HEK293 (cell line): Measurements from ENCODE around the gene COX19.
A peak's percentile ranks its signal among the peaks of the same experiment; 100 is the strongest.

Experiments used
- CTCF ChIA-PET: fragments of 350-600 bp; formaldehyde crosslinking; extraction: SDS; loops from one replicate; lab custom pipeline; 2021; ENCODE audit warnings: antibody characterized with exemption; lab: Yijun Ruan, JAX
- POLR2A ChIA-PET: fragments of 300-600 bp; formaldehyde crosslinking; extraction: SDS; loops from one replicate; lab custom pipeline; 2020; ENCODE audit warnings: antibody characterized with exemption, inconsistent platforms; lab: Yijun Ruan, JAX
- H3K27ac ChIP-seq: fragments of 200-500 bp; sonication (Bioruptor generic); 2 replicates; pipeline ENCODE4 v1.5.1; 2014; ENCODE audit warnings: low read depth, low read length, control low read depth, inconsistent platforms; ENCODE audit errors: extremely low read depth
- H3K36me3 ChIP-seq, 2 experiments: fragments of 200-500 bp in 1 of 2; sonication (Bioruptor generic) in 1 of 2; 1 replicate in 1 of 2; 2 replicates in 1 of 2; pipeline ENCODE4 v1.5.1; 2014 to 2017; ENCODE audit warnings: inconsistent platforms in 2 of 2, low read length in 2 of 2; ENCODE audit not compliant: control insufficient read depth in 2 of 2, insufficient read depth in 1 of 2
- H3K4me1 ChIP-seq: fragments of 200-500 bp; sonication (Bioruptor generic); 2 replicates; pipeline ENCODE4 v1.5.1; 2014; ENCODE audit warnings: mild to moderate bottlenecking, low read length, inconsistent platforms; ENCODE audit not compliant: control insufficient read depth, insufficient read depth
- H3K4me3 ChIP-seq: 2 replicates; pipeline ENCODE4 v1.5.1; 2011; ENCODE audit warnings: low read depth, mild to moderate bottlenecking, control low read depth, low read length, moderate library complexity
- H3K9me3 ChIP-seq: fragments of 200-500 bp; sonication (Bioruptor generic); 2 replicates; pipeline ENCODE4 v1.5.1; 2014; ENCODE audit warnings: low read depth, low read length, inconsistent platforms; ENCODE audit not compliant: control insufficient read depth, insufficient read depth
- EGR2 ChIP-seq: fragments of 450-650 bp; formaldehyde crosslinking; IDR thresholded peaks from 2 replicates; pipeline ENCODE4 v1.5.1; 2016; ENCODE audit warnings: low read depth, missing biosample characterization, missing genetic modification characterization
- GLIS1 ChIP-seq: fragments of 450-650 bp; formaldehyde crosslinking; IDR thresholded peaks from 2 replicates; pipeline ENCODE4 v1.5.1; 2016; ENCODE audit warnings: missing biosample characterization, missing genetic modification characterization
- KLF9 ChIP-seq: fragments of 450-650 bp; formaldehyde crosslinking; IDR thresholded peaks from 2 replicates; pipeline ENCODE4 v1.5.1; 2016; ENCODE audit warnings: missing biosample characterization, missing genetic modification characterization, low read depth
- OSR2 ChIP-seq: fragments of 450-650 bp; formaldehyde crosslinking; IDR thresholded peaks from 2 replicates; pipeline ENCODE4 v1.5.1; 2016; ENCODE audit warnings: missing biosample characterization, missing genetic modification characterization
- ZFHX2 ChIP-seq: fragments of 450-650 bp; formaldehyde crosslinking; conservative IDR thresholded peaks from 2 replicates; pipeline ENCODE4 v1.5.1; 2016; ENCODE audit warnings: missing biosample characterization, missing genetic modification characterization
- ZIC2 ChIP-seq: fragments of 450-650 bp; formaldehyde crosslinking; IDR thresholded peaks from 2 replicates; pipeline ENCODE4 v1.5.1; 2016; ENCODE audit warnings: missing biosample characterization, missing genetic modification characterization
- ZNF292 ChIP-seq: fragments of 450-650 bp; formaldehyde crosslinking; IDR thresholded peaks from 2 replicates; pipeline ENCODE4 v1.5.1; 2016; ENCODE audit warnings: low read depth, missing biosample characterization, missing genetic modification characterization, borderline replicate concordance
- ZNF600 ChIP-seq: fragments of 450-650 bp; formaldehyde crosslinking; IDR thresholded peaks from 2 replicates; pipeline ENCODE4 v1.5.1; 2016; ENCODE audit warnings: missing biosample characterization, missing genetic modification characterization
- ZNF639 ChIP-seq: fragments of 450-650 bp; formaldehyde crosslinking; IDR thresholded peaks from 2 replicates; pipeline ENCODE4 v1.5.1; 2016; ENCODE audit warnings: missing biosample characterization, missing genetic modification characterization
- TF ChIP-seq, protein P1 (sequence below): fragments of 450-650 bp; formaldehyde crosslinking; conservative IDR thresholded peaks from 2 replicates; pipeline ENCODE4 v1.5.1; 2016; ENCODE audit warnings: low read depth, missing biosample characterization, missing genetic modification characterization
- TF ChIP-seq, protein P2 (sequence below): fragments of 450-650 bp; formaldehyde crosslinking; IDR thresholded peaks from 2 replicates; pipeline ENCODE4 v1.5.1; 2016; ENCODE audit warnings: missing biosample characterization, missing genetic modification characterization
- TF ChIP-seq, protein P3 (sequence below): fragments of 450-650 bp; formaldehyde crosslinking; IDR thresholded peaks from 2 replicates; pipeline ENCODE4 v1.5.1; 2016; ENCODE audit warnings: missing biosample characterization, missing genetic modification characterization
- TF ChIP-seq, protein P4 (sequence below): fragments of 450-650 bp; formaldehyde crosslinking; IDR thresholded peaks from 2 replicates; pipeline ENCODE4 v1.5.1; 2016; ENCODE audit warnings: missing biosample characterization, missing genetic modification characterization

Gene COX19

GRCh38 chr7:974820-975681, at the start of gene COX19 (continued):
- TF ChIP-seq, protein P1, sequence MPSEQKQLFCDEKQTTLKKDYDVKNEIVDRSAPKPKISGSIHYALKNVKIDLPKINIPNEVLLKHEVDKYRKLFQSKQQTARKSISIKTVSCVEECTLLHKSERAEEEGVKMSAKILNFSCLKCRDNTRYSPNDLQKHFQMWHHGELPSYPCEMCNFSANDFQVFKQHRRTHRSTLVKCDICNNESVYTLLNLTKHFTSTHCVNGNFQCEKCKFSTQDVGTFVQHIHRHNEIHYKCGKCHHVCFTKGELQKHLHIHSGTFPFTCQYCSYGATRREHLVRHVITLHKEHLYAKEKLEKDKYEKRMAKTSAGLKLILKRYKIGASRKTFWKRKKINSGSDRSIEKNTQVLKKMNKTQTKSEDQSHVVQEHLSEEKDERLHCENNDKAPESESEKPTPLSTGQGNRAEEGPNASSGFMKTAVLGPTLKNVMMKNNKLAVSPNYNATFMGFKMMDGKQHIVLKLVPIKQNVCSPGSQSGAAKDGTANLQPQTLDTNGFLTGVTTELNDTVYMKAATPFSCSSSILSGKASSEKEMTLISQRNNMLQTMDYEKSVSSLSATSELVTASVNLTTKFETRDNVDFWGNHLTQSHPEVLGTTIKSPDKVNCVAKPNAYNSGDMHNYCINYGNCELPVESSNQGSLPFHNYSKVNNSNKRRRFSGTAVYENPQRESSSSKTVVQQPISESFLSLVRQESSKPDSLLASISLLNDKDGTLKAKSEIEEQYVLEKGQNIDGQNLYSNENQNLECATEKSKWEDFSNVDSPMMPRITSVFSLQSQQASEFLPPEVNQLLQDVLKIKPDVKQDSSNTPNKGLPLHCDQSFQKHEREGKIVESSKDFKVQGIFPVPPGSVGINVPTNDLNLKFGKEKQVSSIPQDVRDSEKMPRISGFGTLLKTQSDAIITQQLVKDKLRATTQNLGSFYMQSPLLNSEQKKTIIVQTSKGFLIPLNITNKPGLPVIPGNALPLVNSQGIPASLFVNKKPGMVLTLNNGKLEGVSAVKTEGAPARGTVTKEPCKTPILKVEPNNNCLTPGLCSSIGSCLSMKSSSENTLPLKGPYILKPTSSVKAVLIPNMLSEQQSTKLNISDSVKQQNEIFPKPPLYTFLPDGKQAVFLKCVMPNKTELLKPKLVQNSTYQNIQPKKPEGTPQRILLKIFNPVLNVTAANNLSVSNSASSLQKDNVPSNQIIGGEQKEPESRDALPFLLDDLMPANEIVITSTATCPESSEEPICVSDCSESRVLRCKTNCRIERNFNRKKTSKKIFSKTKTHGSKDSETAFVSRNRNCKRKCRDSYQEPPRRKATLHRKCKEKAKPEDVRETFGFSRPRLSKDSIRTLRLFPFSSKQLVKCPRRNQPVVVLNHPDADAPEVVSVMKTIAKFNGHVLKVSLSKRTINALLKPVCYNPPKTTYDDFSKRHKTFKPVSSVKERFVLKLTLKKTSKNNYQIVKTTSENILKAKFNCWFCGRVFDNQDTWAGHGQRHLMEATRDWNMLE: 0 out of 2 replicates have a peak, but pooled peaks have one; percentile 32
- TF ChIP-seq ZNF600 (tag by site-specific recombination) (0 out of 2 replicates have a peak, but pooled peaks have one; percentile 27), EGR2 (peak; percentile 38)
- TF ChIP-seq, all 188 proteins: peak for 40

GRCh38 chr7:1024331-1024841, 49.0 kb upstream of the COX19 start:
- ChIA-PET POLR2A (no interaction called here), CTCF (interaction anchor here (0.7 to 1.2 kb wide), 4 partner anchors 31 to 450 kb away, joined by 3 to 5 read pairs (median 4); no protein-coding TSS in a partner anchor)
- H3K4me1 ChIP-seq: peaks cover 10% of the 10 kb centered on the region; the same call in 1 of the 2 replicates

More at GRCh38 chr7:1024331-1024841, 49.0 kb upstream of the COX19 start:
- H3K4me3 ChIP-seq: no peak overlapping the region
- TF ChIP-seq, protein P2, sequence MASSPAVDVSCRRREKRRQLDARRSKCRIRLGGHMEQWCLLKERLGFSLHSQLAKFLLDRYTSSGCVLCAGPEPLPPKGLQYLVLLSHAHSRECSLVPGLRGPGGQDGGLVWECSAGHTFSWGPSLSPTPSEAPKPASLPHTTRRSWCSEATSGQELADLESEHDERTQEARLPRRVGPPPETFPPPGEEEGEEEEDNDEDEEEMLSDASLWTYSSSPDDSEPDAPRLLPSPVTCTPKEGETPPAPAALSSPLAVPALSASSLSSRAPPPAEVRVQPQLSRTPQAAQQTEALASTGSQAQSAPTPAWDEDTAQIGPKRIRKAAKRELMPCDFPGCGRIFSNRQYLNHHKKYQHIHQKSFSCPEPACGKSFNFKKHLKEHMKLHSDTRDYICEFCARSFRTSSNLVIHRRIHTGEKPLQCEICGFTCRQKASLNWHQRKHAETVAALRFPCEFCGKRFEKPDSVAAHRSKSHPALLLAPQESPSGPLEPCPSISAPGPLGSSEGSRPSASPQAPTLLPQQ (tag by site-specific recombination): 0 out of 2 replicates have a peak, but pooled peaks have one; percentile 22
- TF ChIP-seq, protein P3, sequence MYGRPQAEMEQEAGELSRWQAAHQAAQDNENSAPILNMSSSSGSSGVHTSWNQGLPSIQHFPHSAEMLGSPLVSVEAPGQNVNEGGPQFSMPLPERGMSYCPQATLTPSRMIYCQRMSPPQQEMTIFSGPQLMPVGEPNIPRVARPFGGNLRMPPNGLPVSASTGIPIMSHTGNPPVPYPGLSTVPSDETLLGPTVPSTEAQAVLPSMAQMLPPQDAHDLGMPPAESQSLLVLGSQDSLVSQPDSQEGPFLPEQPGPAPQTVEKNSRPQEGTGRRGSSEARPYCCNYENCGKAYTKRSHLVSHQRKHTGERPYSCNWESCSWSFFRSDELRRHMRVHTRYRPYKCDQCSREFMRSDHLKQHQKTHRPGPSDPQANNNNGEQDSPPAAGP (tag by site-specific recombination): no peak
- peak; percentile 70 for TF ChIP-seq ZFHX2 (tag by site-specific recombination)
- 0 out of 2 replicates have a peak, but pooled peaks have one; percentile 12 for TF ChIP-seq ZIC2 (tag by site-specific recombination)
- TF ChIP-seq ZNF639 (tag by site-specific recombination): no peak
- TF ChIP-seq, protein P4, sequence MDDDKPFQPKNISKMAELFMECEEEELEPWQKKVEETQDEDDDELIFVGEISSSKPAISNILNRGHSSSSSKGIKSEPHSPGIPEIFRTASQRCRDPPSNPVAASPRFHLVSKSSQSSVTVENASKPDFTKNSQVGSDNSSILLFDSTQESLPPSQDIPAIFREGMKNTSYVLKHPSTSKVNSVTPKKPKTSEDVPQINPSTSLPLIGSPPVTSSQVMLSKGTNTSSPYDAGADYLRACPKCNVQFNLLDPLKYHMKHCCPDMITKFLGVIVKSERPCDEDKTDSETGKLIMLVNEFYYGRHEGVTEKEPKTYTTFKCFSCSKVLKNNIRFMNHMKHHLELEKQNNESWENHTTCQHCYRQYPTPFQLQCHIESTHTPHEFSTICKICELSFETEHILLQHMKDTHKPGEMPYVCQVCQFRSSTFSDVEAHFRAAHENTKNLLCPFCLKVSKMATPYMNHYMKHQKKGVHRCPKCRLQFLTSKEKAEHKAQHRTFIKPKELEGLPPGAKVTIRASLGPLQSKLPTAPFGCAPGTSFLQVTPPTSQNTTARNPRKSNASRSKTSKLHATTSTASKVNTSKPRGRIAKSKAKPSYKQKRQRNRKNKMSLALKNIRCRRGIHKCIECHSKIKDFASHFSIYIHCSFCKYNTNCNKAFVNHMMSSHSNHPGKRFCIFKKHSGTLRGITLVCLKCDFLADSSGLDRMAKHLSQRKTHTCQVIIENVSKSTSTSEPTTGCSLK: no peak
- peak; percentile 44; the same call in 1 of the 2 replicates for TF ChIP-seq GLIS1 (tag by site-specific recombination)
- no peak for TF ChIP-seq KLF9
- TF ChIP-seq OSR2 (tag by site-specific recombination): no peak
- TF ChIP-seq EGR2: 0 out of 2 replicates have a peak, but pooled peaks have one; percentile 35
- TF ChIP-seq ZNF292 (tag by site-specific recombination): no peak
- no peaks in the 10 kb centered on the region for H3K9me3 ChIP-seq
- peaks cover 0 to 18% of the 10 kb centered on the region in 2 experiments; a peak in 1 of 3 replicates for H3K36me3 ChIP-seq
- H3K27ac ChIP-seq: no peak overlapping the region
